Lower leg skin (tissue), 3 donors: Measurements from ENCODE around the gene PIAS4.

Source experiments
- POLR2A ChIP-seq, 2 donors: fragments of 450-650 bp; IDR thresholded peaks; one replicate each; pipeline ENCODE4 v1.6.1; 2016 to 2017; ENCODE audit warnings: antibody characterized with exemption in 2 of 2, mild to moderate bottlenecking in 1 of 2, moderate library complexity in 1 of 2
- TF ChIP-seq, protein P1 (sequence below), 3 donors: fragments of 450-650 bp; IDR thresholded peaks; one replicate each; pipeline ENCODE4 v1.5.1; 2016; ENCODE audit warnings: antibody characterized with exemption in 3 of 3, mild to moderate bottlenecking in 3 of 3, moderate library complexity in 2 of 3

DNA sequence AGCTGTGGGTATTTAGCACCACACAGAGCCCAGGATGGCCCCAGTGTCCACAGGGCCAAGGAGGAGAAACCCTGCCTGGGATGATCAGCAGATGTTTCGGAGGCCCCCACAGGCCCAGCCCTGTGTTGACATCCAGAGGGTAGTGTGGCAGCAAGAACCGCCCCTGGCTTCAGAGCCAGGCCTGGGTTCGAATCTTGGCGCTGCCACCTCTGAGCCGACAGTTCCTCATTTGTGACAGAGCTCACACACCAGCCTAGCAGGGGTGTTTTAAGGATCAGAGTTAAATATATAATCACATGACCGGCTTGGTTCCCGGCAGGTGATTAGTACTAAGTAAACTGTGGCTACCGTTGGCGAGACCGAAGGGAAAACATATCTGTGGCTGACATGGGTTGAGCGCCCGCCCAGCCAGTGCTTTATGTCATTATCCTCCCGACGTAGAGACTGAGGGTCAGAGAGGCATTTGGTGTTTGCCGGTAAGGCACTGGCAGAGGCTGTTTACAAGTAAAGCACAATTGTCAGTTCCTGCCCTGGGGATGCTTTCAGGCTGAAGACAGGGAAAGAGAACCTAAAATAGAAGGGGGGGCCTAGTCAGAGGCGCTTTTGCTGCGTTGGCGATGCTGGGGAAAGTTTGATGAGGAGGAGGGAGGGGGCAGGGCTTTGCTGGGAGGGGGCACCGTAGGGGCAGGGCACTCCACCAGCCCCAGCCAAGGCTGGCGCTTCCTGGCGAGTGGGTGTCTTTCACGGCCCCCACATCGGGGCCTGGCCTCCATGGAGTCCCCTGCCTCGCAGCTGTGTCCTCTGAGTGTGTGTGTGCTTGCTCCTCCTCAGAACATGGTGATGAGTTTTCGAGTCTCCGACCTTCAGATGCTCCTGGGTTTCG lies 4.8 kb downstream of the PIAS4 start:
- TF ChIP-seq, protein P1, sequence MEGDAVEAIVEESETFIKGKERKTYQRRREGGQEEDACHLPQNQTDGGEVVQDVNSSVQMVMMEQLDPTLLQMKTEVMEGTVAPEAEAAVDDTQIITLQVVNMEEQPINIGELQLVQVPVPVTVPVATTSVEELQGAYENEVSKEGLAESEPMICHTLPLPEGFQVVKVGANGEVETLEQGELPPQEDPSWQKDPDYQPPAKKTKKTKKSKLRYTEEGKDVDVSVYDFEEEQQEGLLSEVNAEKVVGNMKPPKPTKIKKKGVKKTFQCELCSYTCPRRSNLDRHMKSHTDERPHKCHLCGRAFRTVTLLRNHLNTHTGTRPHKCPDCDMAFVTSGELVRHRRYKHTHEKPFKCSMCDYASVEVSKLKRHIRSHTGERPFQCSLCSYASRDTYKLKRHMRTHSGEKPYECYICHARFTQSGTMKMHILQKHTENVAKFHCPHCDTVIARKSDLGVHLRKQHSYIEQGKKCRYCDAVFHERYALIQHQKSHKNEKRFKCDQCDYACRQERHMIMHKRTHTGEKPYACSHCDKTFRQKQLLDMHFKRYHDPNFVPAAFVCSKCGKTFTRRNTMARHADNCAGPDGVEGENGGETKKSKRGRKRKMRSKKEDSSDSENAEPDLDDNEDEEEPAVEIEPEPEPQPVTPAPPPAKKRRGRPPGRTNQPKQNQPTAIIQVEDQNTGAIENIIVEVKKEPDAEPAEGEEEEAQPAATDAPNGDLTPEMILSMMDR (IDR thresholded peaks at IDR 0.05): no peak
- TF ChIP-seq POLR2A (IDR thresholded peaks at IDR 0.05): no peak
